Measurements from ENCODE around the gene HBA1. TPM values are rescaled to one million over a fixed set of nuclear protein-coding genes. Genes with fewer than 3 reads are reported as not detected.

HBA1 gene
- total RNA-seq, 2 donors from 2014 or later = 1.1 TPM; not detected in 1

DNA sequence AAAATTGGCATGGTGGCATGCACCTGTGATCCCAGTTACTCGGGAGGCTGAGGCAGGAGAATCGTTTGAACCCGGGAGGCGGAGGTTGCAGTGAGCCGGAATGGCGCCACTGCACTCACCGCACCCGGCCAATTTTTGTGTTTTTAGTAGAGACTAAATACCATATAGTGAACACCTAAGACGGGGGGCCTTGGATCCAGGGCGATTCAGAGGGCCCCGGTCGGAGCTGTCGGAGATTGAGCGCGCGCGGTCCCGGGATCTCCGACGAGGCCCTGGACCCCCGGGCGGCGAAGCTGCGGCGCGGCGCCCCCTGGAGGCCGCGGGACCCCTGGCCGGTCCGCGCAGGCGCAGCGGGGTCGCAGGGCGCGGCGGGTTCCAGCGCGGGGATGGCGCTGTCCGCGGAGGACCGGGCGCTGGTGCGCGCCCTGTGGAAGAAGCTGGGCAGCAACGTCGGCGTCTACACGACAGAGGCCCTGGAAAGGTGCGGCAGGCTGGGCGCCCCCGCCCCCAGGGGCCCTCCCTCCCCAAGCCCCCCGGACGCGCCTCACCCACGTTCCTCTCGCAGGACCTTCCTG is 3.7 kb downstream of the HBA1 start, which contains the start of gene HBQ1:
Gene HBQ1 (plus strand): TSS at position 359 of the 575 bp plus-strand sequence. CDS start 28 bp downstream, at position 387.
- H3K9ac ChIP-seq (ENCODE audit: extremely low read depth, low read length, poor library complexity, severe bottlenecking) = no peak within 1 kb of the TSS

GRCh38 chr16:180681-181564 is 4.4 kb downstream of the HBA1 start:
- Histone ChIP-seq H3K27ac (ENCODE audit: low read depth, low read length) (no peak overlapping the region), H3K4me3 (ENCODE audit: low read length) (peak overlapping the region; percentile 50), H3K36me3 (ENCODE audit: control insufficient read depth, insufficient read depth, low read length) (peaks cover 16% of the 10 kb centered on the region), H3K4me1 (ENCODE audit: control insufficient read depth, insufficient read depth, low read length) (no peaks in the 10 kb centered on the region), H3K9me3 (ENCODE audit: control insufficient read depth, low read length) (no peaks in the 10 kb centered on the region), H3K27me3 (ENCODE audit: control insufficient read depth, insufficient read depth, low read length, poor library complexity, severe bottlenecking) (peaks cover 46% of the 10 kb centered on the region), H3K9ac (ENCODE audit: extremely low read depth, low read length, poor library complexity, severe bottlenecking) (no peak overlapping the region)
- TF ChIP-seq CTCF (conservative IDR thresholded peaks at IDR 0.05) = no peak
- peak; percentile 96 for DNase-seq
- Mint-ChIP-seq H3K9me3 (no peaks in the 10 kb centered on the region), H3K27me3 (ENCODE audit: insufficient read depth) (peaks cover 37% of the 10 kb centered on the region), H3K4me3 (no peak overlapping the region), H3K4me1 (no peaks in the 10 kb centered on the region), H3K27ac (no peak overlapping the region), H3K36me3 (ENCODE audit: low read depth) (peaks cover 21% of the 10 kb centered on the region)
- 6 to 10% methylated on average over 16 to 89 of the region's 89 CpGs for WGBS, 2 experiments (ENCODE audit: insufficient coverage in 1 of 2, insufficient read length in 1 of 2)

More for the DNA sequence above, 3.7 kb downstream of the HBA1 start, which contains the start of gene HBQ1:
- H3K27me3 ChIP-seq (ENCODE audit: control insufficient read depth, insufficient read depth, low read length, poor library complexity, severe bottlenecking) = peaks cover 53% of the 10 kb centered on the region
- H3K36me3 ChIP-seq (ENCODE audit: control insufficient read depth, insufficient read depth, low read length) = peaks cover 13% of the 10 kb centered on the region
- no peak within 1 kb of the TSS for H3K27ac Mint-ChIP-seq
- H3K27me3 Mint-ChIP-seq (ENCODE audit: insufficient read depth) = peaks cover 44% of the 10 kb centered on the region
- H3K4me3 ChIP-seq (ENCODE audit: low read length) = peak within 1 kb of the TSS; percentile 50
- peaks cover 14% of the 10 kb centered on the region for H3K36me3 Mint-ChIP-seq (ENCODE audit: low read depth)
- peak; percentile 85 for DNase-seq
- no peaks in the 10 kb centered on the region for H3K9me3 ChIP-seq (ENCODE audit: control insufficient read depth, low read length)
- peak; percentile 79 for TF ChIP-seq CTCF (conservative IDR thresholded peaks at IDR 0.05)
- H3K4me1 ChIP-seq (ENCODE audit: control insufficient read depth, insufficient read depth, low read length) = no peaks in the 10 kb centered on the region
- 13 to 80% methylated on average over 5 to 59 of the region's 59 CpGs for WGBS, 2 experiments (ENCODE audit: insufficient coverage in 1 of 2, insufficient read length in 1 of 2)
- H3K9me3 Mint-ChIP-seq = no peaks in the 10 kb centered on the region
- H3K27ac ChIP-seq (ENCODE audit: low read depth, low read length) = no peak within 1 kb of the TSS
- H3K4me3 Mint-ChIP-seq = no peak within 1 kb of the TSS
- H3K4me1 Mint-ChIP-seq = peaks cover 5% of the 10 kb centered on the region

DNA sequence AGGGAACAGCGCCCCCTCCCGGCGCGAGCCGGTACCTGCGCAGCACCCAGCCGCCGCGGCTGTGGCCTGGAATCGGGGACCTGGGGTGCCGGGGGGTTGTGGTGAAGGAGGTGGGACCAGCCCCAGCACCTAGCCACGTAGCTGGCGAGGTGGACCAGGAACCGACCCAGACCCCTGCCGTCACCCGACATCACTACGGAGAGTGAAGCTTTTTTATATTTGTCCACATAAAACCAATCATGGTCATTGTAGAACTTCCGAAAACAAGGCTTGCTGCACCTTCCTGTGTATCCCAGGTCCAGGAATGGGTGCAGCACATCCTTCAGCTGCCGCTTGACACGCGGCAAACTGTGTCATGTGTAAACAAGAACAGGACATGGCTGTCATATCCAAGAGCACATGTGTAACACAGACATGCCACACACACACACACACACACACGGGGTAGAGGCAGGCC is 5.1 kb downstream of the HBA1 start:
- Histone ChIP-seq H3K36me3 (ENCODE audit: control insufficient read depth, insufficient read depth, low read length) (peaks cover 16% of the 10 kb centered on the region), H3K27me3 (ENCODE audit: control insufficient read depth, insufficient read depth, low read length, poor library complexity, severe bottlenecking) (peaks cover 44% of the 10 kb centered on the region), H3K4me3 (ENCODE audit: low read length) (no peak overlapping the region), H3K4me1 (ENCODE audit: control insufficient read depth, insufficient read depth, low read length) (no peaks in the 10 kb centered on the region), H3K27ac (ENCODE audit: low read depth, low read length) (no peak overlapping the region), H3K9me3 (ENCODE audit: control insufficient read depth, low read length) (no peaks in the 10 kb centered on the region), H3K9ac (ENCODE audit: extremely low read depth, low read length, poor library complexity, severe bottlenecking) (no peak overlapping the region)
- 29 to 50% methylated on average over 4 to 22 of the region's 22 CpGs for WGBS, 2 experiments (ENCODE audit: insufficient coverage in 1 of 2, insufficient read length in 1 of 2)
- Mint-ChIP-seq H3K27ac (no peak overlapping the region), H3K9me3 (no peaks in the 10 kb centered on the region), H3K4me3 (no peak overlapping the region), H3K27me3 (ENCODE audit: insufficient read depth) (peaks cover 35% of the 10 kb centered on the region), H3K36me3 (ENCODE audit: low read depth) (peaks cover 21% of the 10 kb centered on the region), H3K4me1 (no peaks in the 10 kb centered on the region)
- no peak for DNase-seq
- peak; percentile 98 for TF ChIP-seq CTCF (conservative IDR thresholded peaks at IDR 0.05)
